GM23338 (cell line): ENCODE results near the gene OR2B6. TPM values are rescaled to one million over a fixed set of nuclear protein-coding genes. Genes with fewer than 3 reads are reported as not detected.

Experiments used
- ATAC-seq: fragments of 200-7000 bp; cut with Tn5 transposase; 3 replicates; pipeline ENCODE4 v1.9.1; 2020
- DNase-seq: peaks from one replicate; pipeline ENCODE4 v3.0.0-alpha.2; 2015; ENCODE audit warnings: low spot score
- H2AFZ ChIP-seq: fragments of 200-600 bp; sonication (generic); 2 replicates; pipeline ENCODE4 v1.8.0; 2016; ENCODE audit warnings: antibody characterized with exemption, mild to moderate bottlenecking, moderate library complexity
- H3F3A ChIP-seq: fragments of 200-600 bp; sonication (generic); replicated peaks from 2 replicates; pipeline ENCODE4 v1.8.0; 2017; ENCODE audit warnings: antibody characterized with exemption, mixed run types, low read depth
- H3K27ac ChIP-seq: fragments of 200-600 bp; sonication (generic); 2 replicates; pipeline ENCODE4 v1.6.1; 2016; ENCODE audit warnings: low read depth
- H3K27me3 ChIP-seq: fragments of 200-600 bp; sonication (generic); 2 replicates; pipeline ENCODE4 v1.8.0; 2016; ENCODE audit warnings: mild to moderate bottlenecking, mixed run types, moderate library complexity; ENCODE audit not compliant: insufficient read depth
- H3K36me3 ChIP-seq: fragments of 200-600 bp; sonication (generic); 2 replicates; pipeline ENCODE4 v1.8.0; 2016; ENCODE audit warnings: mild to moderate bottlenecking; ENCODE audit not compliant: insufficient read depth
- H3K4me1 ChIP-seq: fragments of 200-600 bp; sonication (generic); 2 replicates; pipeline ENCODE4 v1.8.0; 2016; ENCODE audit warnings: mild to moderate bottlenecking, moderate library complexity; ENCODE audit not compliant: insufficient read depth
- H3K4me2 ChIP-seq: fragments of 200-600 bp; sonication (generic); 2 replicates; pipeline ENCODE4 v1.7.1; 2017; ENCODE audit warnings: mixed run types
- H3K4me3 ChIP-seq: fragments of 200-600 bp; sonication (generic); 2 replicates; pipeline ENCODE4 v1.6.1; 2016; ENCODE audit warnings: mixed run types
- H3K79me2 ChIP-seq: fragments of 200-600 bp; sonication (generic); replicated peaks from 2 replicates; pipeline ENCODE4 v1.8.0; 2017; ENCODE audit warnings: mild to moderate bottlenecking; ENCODE audit not compliant: insufficient read depth
- H3K9me2 ChIP-seq: fragments of 200-600 bp; sonication (generic); 2 replicates; pipeline ENCODE4 v1.8.0; 2017; ENCODE audit not compliant: insufficient read depth
- H4K20me1 ChIP-seq: fragments of 200-600 bp; sonication (generic); replicated peaks from 2 replicates; pipeline ENCODE4 v1.8.0; 2017; ENCODE audit warnings: mild to moderate bottlenecking; ENCODE audit not compliant: insufficient read depth
- H3K27ac Mint-ChIP-seq: 2 replicates; pipeline ENCODE4 v1.8.0; 2020; ENCODE audit warnings: inconsistent platforms, mild to moderate bottlenecking, moderate library complexity, mixed read lengths
- H3K27me3 Mint-ChIP-seq: 3 replicates; pipeline ENCODE4 v1.8.0; 2022; ENCODE audit warnings: low read depth, mild to moderate bottlenecking, moderate library complexity, mixed read lengths, inconsistent platforms; ENCODE audit not compliant: insufficient read depth, poor library complexity
- H3K36me3 Mint-ChIP-seq: 3 replicates; pipeline ENCODE4 v1.8.0; 2021; ENCODE audit warnings: low read depth, mild to moderate bottlenecking, inconsistent platforms, moderate library complexity, mixed read lengths
- H3K4me1 Mint-ChIP-seq: 3 replicates; pipeline ENCODE4 v1.8.0; 2020; ENCODE audit warnings: mild to moderate bottlenecking, inconsistent platforms, mixed read lengths
- H3K4me3 Mint-ChIP-seq: 3 replicates; pipeline ENCODE4 v1.8.0; 2021; ENCODE audit warnings: moderate library complexity, mild to moderate bottlenecking, inconsistent platforms, mixed read lengths
- H3K9me3 Mint-ChIP-seq: 3 replicates; pipeline ENCODE4 v1.8.0; 2020; ENCODE audit warnings: moderate library complexity, mild to moderate bottlenecking, inconsistent platforms, mixed read lengths
- CREB1 ChIP-seq: fragments of 250-450 bp; sonication (Bioruptor Pico); IDR thresholded peaks from 2 replicates; pipeline ENCODE4 v1.5.0; 2020; ENCODE audit warnings: low read depth, mild to moderate bottlenecking, moderate library complexity
- CTCF ChIP-seq, 2 experiments: fragments of 200-600 bp in 1 of 2; sonication (generic) in 1 of 2; conservative IDR thresholded peaks; 2 replicates each; pipeline versions ENCODE4 v1.5.1 to v1.6.1; 2016 to 2017; ENCODE audit warnings: antibody characterized with exemption in 2 of 2, low read depth in 2 of 2, mild to moderate bottlenecking in 2 of 2, moderate library complexity in 1 of 2
- ETS1 ChIP-seq: IDR thresholded peaks from 2 replicates; pipeline ENCODE4 v1.6.1; 2016; ENCODE audit warnings: antibody characterized with exemption
- EZH2 ChIP-seq: fragments of 200-600 bp; sonication (generic); IDR thresholded peaks from one replicate; pipeline ENCODE4 v1.8.0; 2017; ENCODE audit warnings: antibody characterized with exemption, mild to moderate bottlenecking, low read depth; ENCODE audit not compliant: unreplicated experiment
- EZH2phosphoT487 ChIP-seq: fragments of 200-600 bp; sonication (generic); IDR thresholded peaks from one replicate; pipeline ENCODE4 v1.8.1; 2018; ENCODE audit warnings: antibody characterized with exemption; ENCODE audit not compliant: unreplicated experiment
- JUNB ChIP-seq: IDR thresholded peaks from one replicate; pipeline ENCODE4 v1.6.1; 2016; ENCODE audit warnings: antibody characterized with exemption; ENCODE audit not compliant: unreplicated experiment
- NANOG ChIP-seq: IDR thresholded peaks from 2 replicates; pipeline ENCODE4 v1.6.1; 2016; ENCODE audit warnings: antibody characterized with exemption, borderline replicate concordance
- POLR2AphosphoS5 ChIP-seq: IDR thresholded peaks from 2 replicates; pipeline ENCODE4 v1.6.1; 2016; ENCODE audit warnings: antibody characterized with exemption, low read depth
- ZNF114 ChIP-seq: fragments of 250-450 bp; sonication (Bioruptor Pico); IDR thresholded peaks from 2 replicates; pipeline ENCODE4 v1.5.0; 2020; ENCODE audit warnings: mild to moderate bottlenecking, moderate library complexity
- ZNF331 ChIP-seq: fragments of 250-450 bp; sonication (Bioruptor Pico); IDR thresholded peaks from 2 replicates; pipeline ENCODE4 v1.5.0; 2020; ENCODE audit warnings: low read depth, mild to moderate bottlenecking, moderate library complexity
- ZNF462 ChIP-seq: fragments of 250-450 bp; sonication (Bioruptor Pico); IDR thresholded peaks from 2 replicates; pipeline ENCODE4 v1.5.0; 2020; ENCODE audit warnings: mild to moderate bottlenecking, moderate library complexity
- long read RNA-seq: library from polyadenylated mRNA; unstranded; transcript quantifications from one replicate; pipeline ENCODE4 v2.0.0, GENCODE V29; 2020; ENCODE audit not compliant: unreplicated experiment
- polyA plus RNA-seq: library from polyadenylated mRNA; unstranded; fragments of >200 nt; fragmentation: Nextera tagmentation; extraction: Ambion mirVana; gene quantifications from 2 replicates; pipeline ENCODE4 v1.2.1, GENCODE V29; 2016
- total RNA-seq: library from RNA; depleted of rRNA; stranded (reverse); fragments of >200 nt; shearing (Covaris generic); gene quantifications from 2 replicates; pipeline ENCODE4 v1.2.3, GENCODE V29; 2014; rRNA removed
- TF ChIP-seq, protein P1 (sequence below): IDR thresholded peaks from one replicate; pipeline ENCODE4 v1.6.1; 2018; ENCODE audit warnings: antibody characterized with exemption; ENCODE audit not compliant: unreplicated experiment

The OR2B6 gene
- total RNA-seq, result not detected in 2 replicates
- 0.45 TPM in 1 of 2 replicates, not detected in the other for polyA plus RNA-seq
- long read RNA-seq, result 0 reads

DNA sequence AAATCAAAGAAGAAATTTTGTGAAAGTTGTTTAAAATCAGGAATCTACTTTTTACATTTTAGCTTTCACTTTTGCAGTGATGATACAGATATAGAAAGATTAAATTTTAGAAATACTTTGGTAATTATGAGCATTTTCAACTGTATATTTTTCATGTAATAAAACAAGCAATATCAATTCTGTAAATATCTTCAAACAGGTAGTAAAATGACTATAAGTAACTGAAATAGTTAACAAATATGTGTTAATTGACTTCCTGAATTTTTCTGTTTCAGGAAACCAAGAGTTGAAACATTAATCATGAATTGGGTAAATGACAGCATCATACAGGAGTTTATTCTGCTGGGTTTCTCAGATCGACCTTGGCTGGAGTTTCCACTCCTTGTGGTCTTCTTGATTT lies at the start of gene OR2B6:
Gene OR2B6, plus strand, starts transcription at position 301 of the 400 bp plus-strand sequence. Its CDS starts 0 bp downstream, at position 301.
- Histone ChIP-seq H3K79me2 (no peaks in the 10 kb centered on the region), H3K9me2 (no peaks in the 10 kb centered on the region), H2AFZ (no peak within 1 kb of the TSS), H3K4me3 (no peak within 1 kb of the TSS), H3K4me1 (peaks cover 7% of the 10 kb centered on the region; the same call in 1 of the 2 replicates), H3K4me2 (no peak within 1 kb of the TSS), H4K20me1 (no peaks in the 10 kb centered on the region), H3K27ac (no peak within 1 kb of the TSS), H3K27me3 (no peaks in the 10 kb centered on the region), H3F3A (no peaks in the 10 kb centered on the region), H3K36me3 (no peaks in the 10 kb centered on the region)
- Mint-ChIP-seq H3K27me3 (no peaks in the 10 kb centered on the region), H3K4me3 (no peak within 1 kb of the TSS), H3K9me3 (no peaks in the 10 kb centered on the region; the same call in 2 of the 3 replicates), H3K36me3 (no peaks in the 10 kb centered on the region), H3K27ac (no peak within 1 kb of the TSS), H3K4me1 (peaks cover 8% of the 10 kb centered on the region; the same call in 2 of the 3 replicates)
- ATAC-seq, result no peak
- TF ChIP-seq POLR2AphosphoS5 (no peak), EZH2 (no peak), ZNF114 (CRISPR knock-in tag) (no peak), JUNB (no peak), ZNF462 (CRISPR knock-in tag) (no peak), CREB1 (CRISPR knock-in tag) (no peak), EZH2phosphoT487 (no peak), CTCF (conservative IDR thresholded peaks at IDR 0.05; ENCODE audit: low read depth in 2 of 2) (no peak), ZNF331 (no peak), ETS1 (no peak), NANOG (no peak)
- TF ChIP-seq, protein P1, sequence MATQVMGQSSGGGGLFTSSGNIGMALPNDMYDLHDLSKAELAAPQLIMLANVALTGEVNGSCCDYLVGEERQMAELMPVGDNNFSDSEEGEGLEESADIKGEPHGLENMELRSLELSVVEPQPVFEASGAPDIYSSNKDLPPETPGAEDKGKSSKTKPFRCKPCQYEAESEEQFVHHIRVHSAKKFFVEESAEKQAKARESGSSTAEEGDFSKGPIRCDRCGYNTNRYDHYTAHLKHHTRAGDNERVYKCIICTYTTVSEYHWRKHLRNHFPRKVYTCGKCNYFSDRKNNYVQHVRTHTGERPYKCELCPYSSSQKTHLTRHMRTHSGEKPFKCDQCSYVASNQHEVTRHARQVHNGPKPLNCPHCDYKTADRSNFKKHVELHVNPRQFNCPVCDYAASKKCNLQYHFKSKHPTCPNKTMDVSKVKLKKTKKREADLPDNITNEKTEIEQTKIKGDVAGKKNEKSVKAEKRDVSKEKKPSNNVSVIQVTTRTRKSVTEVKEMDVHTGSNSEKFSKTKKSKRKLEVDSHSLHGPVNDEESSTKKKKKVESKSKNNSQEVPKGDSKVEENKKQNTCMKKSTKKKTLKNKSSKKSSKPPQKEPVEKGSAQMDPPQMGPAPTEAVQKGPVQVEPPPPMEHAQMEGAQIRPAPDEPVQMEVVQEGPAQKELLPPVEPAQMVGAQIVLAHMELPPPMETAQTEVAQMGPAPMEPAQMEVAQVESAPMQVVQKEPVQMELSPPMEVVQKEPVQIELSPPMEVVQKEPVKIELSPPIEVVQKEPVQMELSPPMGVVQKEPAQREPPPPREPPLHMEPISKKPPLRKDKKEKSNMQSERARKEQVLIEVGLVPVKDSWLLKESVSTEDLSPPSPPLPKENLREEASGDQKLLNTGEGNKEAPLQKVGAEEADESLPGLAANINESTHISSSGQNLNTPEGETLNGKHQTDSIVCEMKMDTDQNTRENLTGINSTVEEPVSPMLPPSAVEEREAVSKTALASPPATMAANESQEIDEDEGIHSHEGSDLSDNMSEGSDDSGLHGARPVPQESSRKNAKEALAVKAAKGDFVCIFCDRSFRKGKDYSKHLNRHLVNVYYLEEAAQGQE, result no peak
- DNase-seq, result no peak
